AG09319 (cell line): ENCODE measurements around the gene PLTP.

Experiments
- DNase-seq: peaks from one replicate; pipeline ENCODE4 v3.0.0-alpha.2; 2010; ENCODE audit warnings: low read depth; ENCODE audit errors: extremely low read depth
- TF ChIP-seq, protein P1 (sequence below): IDR thresholded peaks from 2 replicates; pipeline ENCODE4 v1.5.1; 2011; ENCODE audit warnings: low read depth, mild to moderate bottlenecking, inconsistent platforms, low read length, moderate library complexity

The PLTP gene

DNA sequence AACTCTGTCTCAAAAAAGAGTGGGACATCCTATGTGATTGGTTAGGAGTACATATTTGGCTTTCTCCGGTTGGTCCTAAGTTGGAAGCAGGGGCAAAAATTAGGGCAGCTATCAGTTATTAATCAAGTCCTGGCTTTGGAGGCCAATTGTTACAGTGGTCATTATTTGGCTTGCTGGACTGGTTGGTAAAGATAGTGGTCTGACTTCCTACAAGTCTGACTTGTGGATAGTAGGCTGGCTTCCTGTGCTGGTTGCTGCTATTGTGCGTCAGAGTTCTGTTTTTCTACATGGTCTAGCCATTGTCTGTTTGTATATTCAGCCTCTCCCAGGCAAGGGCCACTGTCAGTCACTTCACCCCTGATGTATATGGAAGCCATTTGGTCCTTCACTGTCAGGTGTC lies 61.7 kb downstream of the PLTP start:
- DNase-seq, result no peak
- TF ChIP-seq, protein P1, sequence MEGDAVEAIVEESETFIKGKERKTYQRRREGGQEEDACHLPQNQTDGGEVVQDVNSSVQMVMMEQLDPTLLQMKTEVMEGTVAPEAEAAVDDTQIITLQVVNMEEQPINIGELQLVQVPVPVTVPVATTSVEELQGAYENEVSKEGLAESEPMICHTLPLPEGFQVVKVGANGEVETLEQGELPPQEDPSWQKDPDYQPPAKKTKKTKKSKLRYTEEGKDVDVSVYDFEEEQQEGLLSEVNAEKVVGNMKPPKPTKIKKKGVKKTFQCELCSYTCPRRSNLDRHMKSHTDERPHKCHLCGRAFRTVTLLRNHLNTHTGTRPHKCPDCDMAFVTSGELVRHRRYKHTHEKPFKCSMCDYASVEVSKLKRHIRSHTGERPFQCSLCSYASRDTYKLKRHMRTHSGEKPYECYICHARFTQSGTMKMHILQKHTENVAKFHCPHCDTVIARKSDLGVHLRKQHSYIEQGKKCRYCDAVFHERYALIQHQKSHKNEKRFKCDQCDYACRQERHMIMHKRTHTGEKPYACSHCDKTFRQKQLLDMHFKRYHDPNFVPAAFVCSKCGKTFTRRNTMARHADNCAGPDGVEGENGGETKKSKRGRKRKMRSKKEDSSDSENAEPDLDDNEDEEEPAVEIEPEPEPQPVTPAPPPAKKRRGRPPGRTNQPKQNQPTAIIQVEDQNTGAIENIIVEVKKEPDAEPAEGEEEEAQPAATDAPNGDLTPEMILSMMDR, result no peak

DNA sequence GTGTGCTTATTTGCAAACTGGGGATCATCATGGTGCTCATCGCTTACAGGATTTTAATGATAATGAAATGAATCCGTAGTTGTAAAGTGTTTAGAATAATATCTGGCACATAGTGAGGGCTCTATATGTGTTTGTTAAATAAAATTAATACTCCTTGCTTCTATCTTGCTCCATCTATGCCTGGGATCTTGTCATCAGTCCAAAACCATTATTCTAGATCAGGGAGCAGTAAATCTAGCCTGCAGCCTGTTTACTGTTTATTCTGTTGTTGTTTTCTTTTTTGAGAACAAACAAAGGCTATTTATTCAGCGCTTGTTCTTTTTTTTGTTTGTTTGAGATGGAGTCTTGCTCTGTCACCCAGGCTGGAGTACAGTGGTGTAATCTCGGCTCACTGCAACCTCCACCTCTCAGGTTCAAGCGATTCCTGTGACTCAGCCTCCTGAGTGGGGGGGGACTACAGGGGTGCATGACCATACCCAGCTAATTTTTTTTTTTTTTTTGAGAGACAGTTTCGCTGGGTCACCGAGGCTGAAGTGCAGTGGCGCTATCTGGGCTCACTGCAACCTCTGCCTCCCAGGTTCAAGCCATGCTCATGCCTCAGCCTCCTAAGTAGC lies 62.9 kb downstream of the PLTP start:
- DNase-seq, result no peak
- TF ChIP-seq, protein P1, result no peak
